Measurements from ENCODE around the gene DMWD. TPM values are rescaled to one million over a fixed set of nuclear protein-coding genes. Genes with fewer than 3 reads are reported as not detected.
"Not testable (repeated sequence)": the region's sequence is repeated elsewhere in the genome, so short reads cannot be mapped to it uniquely, and the experiment has no call there.

The DMWD gene
- polyA plus RNA-seq, 1 donor, result 24.4 TPM

- no peak for DNase-seq
- Histone ChIP-seq H3K36me3 (ENCODE audit: control insufficient read depth, insufficient read depth, low read length) (no peaks in the 10 kb centered on the region), H3K27ac (ENCODE audit: low read length) (no peak overlapping the region), H3K4me1 (ENCODE audit: control insufficient read depth, insufficient read depth, low read length) (no peaks in the 10 kb centered on the region), H3K27me3 (ENCODE audit: control insufficient read depth, insufficient read depth, low read length) (no peaks in the 10 kb centered on the region), H3K4me3 (ENCODE audit: low read length) (no peak overlapping the region), H3K9me3 (ENCODE audit: control insufficient read depth, low read depth, low read length) (peaks cover 7% of the 10 kb centered on the region)
- WGBS (ENCODE audit: insufficient coverage, low lambda C conversion rate), result no CpG with 5 or more reads among the region's 57 CpGs
These were observed 11.7 kb upstream of the DMWD start for GRCh38 chr19:45804140-45804958.

GRCh38 chr19:45801603-45802175 lies 9.0 kb upstream of the DMWD start:
- H3K27ac ChIP-seq (ENCODE audit: low read length), result no peak overlapping the region
- no CpG with 5 or more reads among the region's 7 CpGs for WGBS (ENCODE audit: insufficient coverage, low lambda C conversion rate)
- H3K9me3 ChIP-seq (ENCODE audit: control insufficient read depth, low read depth, low read length), result peaks cover 7% of the 10 kb centered on the region
- H3K36me3 ChIP-seq (ENCODE audit: control insufficient read depth, insufficient read depth, low read length), result no peaks in the 10 kb centered on the region
- H3K27me3 ChIP-seq (ENCODE audit: control insufficient read depth, insufficient read depth, low read length), result no peaks in the 10 kb centered on the region
- H3K4me3 ChIP-seq (ENCODE audit: low read length), result no peak overlapping the region
- no peaks in the 10 kb centered on the region for H3K4me1 ChIP-seq (ENCODE audit: control insufficient read depth, insufficient read depth, low read length)
- no peak for DNase-seq

GRCh38 chr19:45800070-45800553 lies 7.5 kb upstream of the DMWD start:
- H3K4me1 ChIP-seq (ENCODE audit: control insufficient read depth, insufficient read depth, low read length), result no peaks in the 10 kb centered on the region
- H3K27ac ChIP-seq (ENCODE audit: low read length), result no peak overlapping the region
- no peaks in the 10 kb centered on the region for H3K27me3 ChIP-seq (ENCODE audit: control insufficient read depth, insufficient read depth, low read length)
- H3K36me3 ChIP-seq (ENCODE audit: control insufficient read depth, insufficient read depth, low read length), result no peaks in the 10 kb centered on the region
- WGBS (ENCODE audit: insufficient coverage, low lambda C conversion rate), result no CpG with 5 or more reads among the region's 8 CpGs
- peaks cover 7% of the 10 kb centered on the region for H3K9me3 ChIP-seq (ENCODE audit: control insufficient read depth, low read depth, low read length)
- DNase-seq, result no peak
- H3K4me3 ChIP-seq (ENCODE audit: low read length), result no peak overlapping the region

GRCh38 chr19:45799541-45799940 lies 6.9 kb upstream of the DMWD start:
- H3K4me1 ChIP-seq (ENCODE audit: control insufficient read depth, insufficient read depth, low read length); DNase-seq; H3K9me3 ChIP-seq (ENCODE audit: control insufficient read depth, low read depth, low read length); H3K27ac ChIP-seq (ENCODE audit: low read length); H3K27me3 ChIP-seq (ENCODE audit: control insufficient read depth, insufficient read depth, low read length); H3K4me3 ChIP-seq (ENCODE audit: low read length); H3K36me3 ChIP-seq (ENCODE audit: control insufficient read depth, insufficient read depth, low read length): not testable (repeated sequence)
- no CpG with 5 or more reads among the region's 5 CpGs for WGBS (ENCODE audit: insufficient coverage, low lambda C conversion rate)

GRCh38 chr19:45798995-45799517 lies 6.4 kb upstream of the DMWD start:
- no peaks in the 10 kb centered on the region for H3K36me3 ChIP-seq (ENCODE audit: control insufficient read depth, insufficient read depth, low read length)
- H3K4me3 ChIP-seq (ENCODE audit: low read length), result no peak overlapping the region
- no peaks in the 10 kb centered on the region for H3K4me1 ChIP-seq (ENCODE audit: control insufficient read depth, insufficient read depth, low read length)
- 20% methylated on average over 1 of the region's 10 CpGs for WGBS (ENCODE audit: insufficient coverage, low lambda C conversion rate)
- H3K27ac ChIP-seq (ENCODE audit: low read length), result no peak overlapping the region
- H3K9me3 ChIP-seq (ENCODE audit: control insufficient read depth, low read depth, low read length), result no peaks in the 10 kb centered on the region
- no peaks in the 10 kb centered on the region for H3K27me3 ChIP-seq (ENCODE audit: control insufficient read depth, insufficient read depth, low read length)
- peak; percentile 46 to 54 for DNase-seq

GRCh38 chr19:45794627-45795026 lies 2.0 kb upstream of the DMWD start:
- Histone ChIP-seq H3K4me3 (ENCODE audit: low read length) (no peak overlapping the region), H3K36me3 (ENCODE audit: control insufficient read depth, insufficient read depth, low read length) (peaks cover 7% of the 10 kb centered on the region), H3K9me3 (ENCODE audit: control insufficient read depth, low read depth, low read length) (no peaks in the 10 kb centered on the region), H3K4me1 (ENCODE audit: control insufficient read depth, insufficient read depth, low read length) (peaks cover 6% of the 10 kb centered on the region), H3K27ac (ENCODE audit: low read length) (no peak overlapping the region), H3K27me3 (ENCODE audit: control insufficient read depth, insufficient read depth, low read length) (no peaks in the 10 kb centered on the region)
- no peak for DNase-seq
- no CpG with 5 or more reads among the region's 2 CpGs for WGBS (ENCODE audit: insufficient coverage, low lambda C conversion rate)

GRCh38 chr19:45793876-45794275 lies 1.2 kb upstream of the DMWD start:
- no peaks in the 10 kb centered on the region for H3K9me3 ChIP-seq (ENCODE audit: control insufficient read depth, low read depth, low read length)
- no peak overlapping the region for H3K4me3 ChIP-seq (ENCODE audit: low read length)
- DNase-seq, result no peak
- H3K27ac ChIP-seq (ENCODE audit: low read length), result no peak overlapping the region
- peaks cover 6% of the 10 kb centered on the region for H3K4me1 ChIP-seq (ENCODE audit: control insufficient read depth, insufficient read depth, low read length)
- H3K36me3 ChIP-seq (ENCODE audit: control insufficient read depth, insufficient read depth, low read length), result peaks cover 15% of the 10 kb centered on the region
- H3K27me3 ChIP-seq (ENCODE audit: control insufficient read depth, insufficient read depth, low read length), result no peaks in the 10 kb centered on the region
- no CpG with 5 or more reads among the region's 6 CpGs for WGBS (ENCODE audit: insufficient coverage, low lambda C conversion rate)

GRCh38 chr19:45793178-45793564 lies 526 bp upstream of the DMWD start:
- no peak for DNase-seq
- Histone ChIP-seq H3K36me3 (ENCODE audit: control insufficient read depth, insufficient read depth, low read length) (peaks cover 21% of the 10 kb centered on the region), H3K4me3 (ENCODE audit: low read length) (no peak overlapping the region), H3K27me3 (ENCODE audit: control insufficient read depth, insufficient read depth, low read length) (no peaks in the 10 kb centered on the region), H3K9me3 (ENCODE audit: control insufficient read depth, low read depth, low read length) (no peaks in the 10 kb centered on the region), H3K27ac (ENCODE audit: low read length) (no peak overlapping the region), H3K4me1 (ENCODE audit: control insufficient read depth, insufficient read depth, low read length) (peaks cover 6% of the 10 kb centered on the region)
- WGBS (ENCODE audit: insufficient coverage, low lambda C conversion rate), result 40% methylated on average over 1 of the region's 3 CpGs

GRCh38 chr19:45791744-45792469 lies 738 bp downstream of the DMWD start:
- WGBS (ENCODE audit: insufficient coverage, low lambda C conversion rate), result 60% methylated on average over 1 of the region's 31 CpGs
- H3K36me3 ChIP-seq (ENCODE audit: control insufficient read depth, insufficient read depth, low read length), result peaks cover 30% of the 10 kb centered on the region
- peaks cover 6% of the 10 kb centered on the region for H3K4me1 ChIP-seq (ENCODE audit: control insufficient read depth, insufficient read depth, low read length)
- H3K27ac ChIP-seq (ENCODE audit: low read length), result no peak overlapping the region
- no peaks in the 10 kb centered on the region for H3K9me3 ChIP-seq (ENCODE audit: control insufficient read depth, low read depth, low read length)
- H3K4me3 ChIP-seq (ENCODE audit: low read length), result peak overlapping the region; percentile 77
- DNase-seq, result no peak
- H3K27me3 ChIP-seq (ENCODE audit: control insufficient read depth, insufficient read depth, low read length), result no peaks in the 10 kb centered on the region

- no peak overlapping the region for H3K27ac ChIP-seq (ENCODE audit: low read length)
- no peak overlapping the region for H3K4me3 ChIP-seq (ENCODE audit: low read length)
- 96% methylated on average over 4 of the region's 8 CpGs for WGBS (ENCODE audit: insufficient coverage, low lambda C conversion rate)
- H3K36me3 ChIP-seq (ENCODE audit: control insufficient read depth, insufficient read depth, low read length), result peaks cover 39% of the 10 kb centered on the region
- H3K9me3 ChIP-seq (ENCODE audit: control insufficient read depth, low read depth, low read length), result no peaks in the 10 kb centered on the region
- H3K4me1 ChIP-seq (ENCODE audit: control insufficient read depth, insufficient read depth, low read length), result peaks cover 6% of the 10 kb centered on the region
- DNase-seq, result no peak
- no peaks in the 10 kb centered on the region for H3K27me3 ChIP-seq (ENCODE audit: control insufficient read depth, insufficient read depth, low read length)
These were observed 1.7 kb downstream of the DMWD start for GRCh38 chr19:45790942-45791341.

All from large intestine (tissue), 3 donors.